SH-SY5Y (cell line): ENCODE measurements around the gene ADAMTS8.

Source experiments
- GATA2 ChIP-seq: IDR thresholded peaks from 2 replicates; pipeline ENCODE4 v1.6.1; 2011; ENCODE audit warnings: mild to moderate bottlenecking, low read depth, low read length
- GATA3 ChIP-seq: IDR thresholded peaks from 2 replicates; pipeline ENCODE4 v1.6.1; 2011; ENCODE audit warnings: low read depth, mild to moderate bottlenecking, low read length, moderate library complexity

ADAMTS8 gene

DNA sequence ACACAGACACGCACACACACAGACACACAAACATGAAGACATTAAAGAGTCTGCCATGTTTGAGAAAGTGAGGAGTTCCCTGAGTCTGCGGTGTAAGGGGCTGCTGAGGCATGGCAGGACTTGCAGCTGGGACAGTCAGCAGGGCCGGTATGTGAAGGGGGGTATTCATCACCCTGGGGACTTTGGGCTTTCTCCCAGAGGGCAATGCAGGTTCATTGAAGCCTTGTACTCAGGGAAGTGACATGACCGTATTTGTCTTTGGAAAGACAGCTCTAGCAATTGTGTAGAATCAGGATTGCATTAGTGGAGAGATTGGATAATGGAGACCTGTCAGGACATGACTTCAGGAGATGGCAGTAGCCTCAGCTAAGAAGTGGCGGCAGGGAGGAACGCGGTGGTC, 9.4 kb upstream of the ADAMTS8 start:
- TF ChIP-seq GATA2: no peak
- no peak for TF ChIP-seq GATA3

DNA sequence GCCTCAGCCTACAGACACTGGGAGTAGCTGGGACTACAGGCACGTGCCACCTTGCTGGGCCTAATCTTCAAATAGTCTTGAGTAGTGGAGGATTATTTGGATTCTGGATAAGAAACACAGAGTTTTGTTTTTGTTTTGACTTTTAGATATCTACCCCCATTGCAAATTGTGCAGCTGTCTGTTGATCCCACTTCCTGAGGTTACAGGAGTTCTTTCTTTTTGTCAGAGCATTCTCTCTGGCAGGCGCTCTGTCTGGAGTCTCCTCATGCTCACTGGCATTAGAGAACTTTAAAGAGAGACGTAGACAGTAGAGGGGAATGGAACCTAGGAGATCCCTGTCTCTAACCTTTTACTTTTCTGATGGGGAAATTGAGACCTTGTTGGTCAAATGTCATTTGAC, 7.8 kb upstream of the ADAMTS8 start:
- TF ChIP-seq GATA2 (no peak), GATA3 (no peak)

DNA sequence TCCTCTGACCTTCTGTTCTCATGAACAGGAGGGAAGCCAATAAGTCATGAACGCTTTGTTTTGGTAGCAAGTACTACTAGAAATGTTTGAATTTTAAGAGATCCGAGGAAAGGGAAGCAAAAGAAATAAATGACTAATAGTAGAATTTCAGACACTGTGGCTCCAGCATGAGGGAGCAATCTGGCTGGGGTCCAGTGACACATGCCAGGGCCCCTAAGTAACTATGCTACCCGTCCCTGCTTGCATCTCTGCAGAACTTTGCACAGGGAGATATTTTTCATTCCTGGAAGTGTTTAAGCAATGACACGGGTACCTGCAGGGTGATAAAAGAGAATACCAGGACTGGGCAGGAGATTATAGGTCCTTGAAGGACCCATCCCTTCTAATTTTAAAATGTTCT, 7.3 kb upstream of the ADAMTS8 start:
- TF ChIP-seq GATA2 (no peak), GATA3 (no peak)

DNA sequence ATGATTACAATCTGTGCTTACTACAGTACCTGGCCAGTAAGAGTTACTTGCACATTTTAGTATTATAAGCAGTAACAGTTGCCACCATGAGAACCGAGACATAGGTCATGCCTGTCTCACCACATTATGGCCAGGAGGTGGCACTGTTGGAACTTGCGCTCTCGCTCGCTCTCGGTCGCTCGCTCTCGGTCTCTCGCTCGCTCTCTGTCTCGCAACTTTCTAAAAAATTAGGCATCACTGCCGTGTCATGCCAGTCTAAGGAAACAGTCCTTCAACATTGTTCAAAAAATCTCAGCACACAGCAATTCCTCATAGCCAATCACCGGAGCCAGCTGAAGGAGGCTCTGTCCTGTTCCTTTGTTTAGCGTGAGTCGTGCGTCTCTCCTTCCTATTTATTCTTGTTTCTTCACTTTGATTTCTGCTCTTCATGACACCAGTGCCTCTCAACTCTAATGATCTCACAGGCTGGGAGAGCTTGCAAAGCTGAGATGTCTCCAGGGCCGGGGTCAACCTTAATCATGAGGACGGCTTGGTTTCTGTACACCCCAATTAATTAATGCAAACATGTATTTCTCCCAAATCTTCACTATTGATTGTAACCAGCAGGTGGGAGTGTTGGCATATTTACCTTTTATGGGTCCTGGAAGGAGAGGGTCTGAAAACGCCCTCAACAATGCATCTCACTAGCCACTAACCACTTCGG, 6.3 kb upstream of the ADAMTS8 start:
- TF ChIP-seq GATA2: no peak
- TF ChIP-seq GATA3: no peak

DNA sequence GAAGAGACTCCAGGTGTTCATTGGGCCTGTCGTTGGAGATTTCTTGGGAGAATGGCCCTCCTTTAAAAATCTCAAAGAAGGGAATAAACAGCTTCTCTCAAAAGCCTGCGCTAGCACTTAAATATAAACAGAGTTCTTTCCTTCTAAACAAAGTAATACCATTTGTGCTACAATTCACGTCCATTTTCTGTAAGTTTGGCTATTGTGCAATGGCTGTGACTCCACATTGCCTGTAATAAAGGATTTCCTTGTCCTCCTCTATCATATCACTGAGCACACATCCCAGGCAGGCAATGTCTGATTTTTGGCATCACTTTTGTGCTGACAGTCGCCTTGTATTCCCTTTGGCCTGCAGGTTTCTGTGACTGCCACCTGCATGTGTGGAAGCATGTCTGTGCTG, 4.9 kb upstream of the ADAMTS8 start:
- TF ChIP-seq GATA3 (no peak), GATA2 (no peak)

DNA sequence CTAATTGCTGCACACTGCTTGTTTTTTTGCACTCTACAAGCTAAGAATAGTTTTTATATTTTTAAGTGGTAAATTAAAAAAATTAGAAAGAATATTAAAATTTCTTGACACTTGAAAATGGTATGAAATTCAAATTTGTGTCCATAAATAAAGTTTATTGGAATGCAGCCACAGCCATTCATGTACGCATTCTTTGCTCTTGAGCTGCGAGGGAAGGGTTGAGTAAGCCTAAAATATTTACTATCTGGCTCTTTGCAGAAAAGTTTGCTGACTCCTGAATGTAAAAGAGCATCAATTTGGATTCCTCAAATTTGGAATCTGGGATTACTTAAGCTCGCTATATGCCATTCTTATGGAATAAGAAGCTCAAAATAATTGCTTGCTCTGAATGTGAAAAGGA, 3.4 kb upstream of the ADAMTS8 start:
- TF ChIP-seq GATA2 (no peak), GATA3 (no peak)

DNA sequence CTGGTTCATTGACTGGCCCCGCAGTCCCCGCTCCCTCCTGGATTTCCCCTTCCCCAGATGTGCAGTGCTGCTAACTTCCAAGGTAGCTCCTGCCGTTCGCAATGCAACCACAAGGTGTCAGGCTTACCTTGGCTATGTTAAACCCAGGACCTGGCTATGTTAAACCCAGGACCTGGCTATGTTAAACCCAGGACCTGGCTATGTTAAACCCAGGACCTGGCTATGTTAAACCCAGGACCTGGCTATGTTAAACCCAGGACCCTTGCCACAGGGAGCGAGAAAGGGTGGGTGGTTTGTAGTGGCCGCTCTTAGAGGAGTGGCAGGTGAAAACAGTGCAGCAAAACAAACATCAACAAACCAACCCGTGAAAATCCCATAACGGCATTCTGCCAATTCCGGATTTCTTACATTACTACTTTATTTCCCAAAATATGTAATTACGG, 2.9 kb upstream of the ADAMTS8 start:
- TF ChIP-seq GATA2 (no peak), GATA3 (no peak)

DNA sequence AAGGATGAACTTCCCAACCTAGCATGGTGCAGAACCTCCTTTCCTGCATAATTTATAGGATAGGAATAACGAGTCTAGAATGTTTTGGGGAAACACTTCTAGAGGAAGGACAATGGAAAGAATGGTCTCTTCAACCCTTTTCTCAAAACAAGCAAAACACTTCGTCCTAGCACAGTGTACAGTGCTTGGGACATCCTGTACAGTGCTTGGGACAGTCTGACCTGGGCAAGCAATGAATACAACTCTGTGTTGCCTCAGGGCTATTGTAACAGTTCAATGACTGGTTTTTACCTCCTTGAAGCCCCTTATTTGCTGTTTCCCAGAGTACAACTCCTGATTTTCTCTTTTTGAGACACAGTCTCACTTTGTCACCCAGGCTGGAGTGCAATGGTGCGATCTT, 1.6 kb upstream of the ADAMTS8 start:
- TF ChIP-seq GATA2: no peak
- TF ChIP-seq GATA3: no peak

DNA sequence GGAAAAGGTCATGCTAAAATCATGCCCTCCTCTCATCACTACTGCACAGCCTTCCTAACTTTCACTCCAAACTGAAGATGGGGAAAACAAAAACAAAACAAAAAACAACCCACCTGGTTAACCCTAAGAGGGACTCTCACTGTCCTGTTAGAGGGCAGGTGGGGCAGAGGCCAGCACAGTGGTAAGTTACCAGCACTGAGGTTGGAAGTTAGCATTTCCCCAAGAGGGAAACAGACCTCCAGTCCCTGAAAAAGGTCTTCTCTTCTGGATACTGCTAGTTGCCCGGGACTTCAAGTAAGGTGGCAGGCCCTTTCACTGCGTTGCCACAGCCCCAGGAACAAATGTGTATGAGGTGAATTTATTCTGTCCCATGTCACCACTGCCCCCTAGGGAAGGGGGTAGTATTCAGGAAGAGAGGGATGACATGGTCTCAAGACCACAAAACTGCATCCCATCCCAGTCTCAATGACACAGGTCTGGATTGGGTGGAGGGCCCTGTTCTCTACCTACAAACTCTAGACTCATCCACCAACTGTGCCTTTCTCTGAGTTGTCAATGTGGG, 792 bp upstream of the ADAMTS8 start:
- TF ChIP-seq GATA2 (no peak), GATA3 (no peak)

DNA sequence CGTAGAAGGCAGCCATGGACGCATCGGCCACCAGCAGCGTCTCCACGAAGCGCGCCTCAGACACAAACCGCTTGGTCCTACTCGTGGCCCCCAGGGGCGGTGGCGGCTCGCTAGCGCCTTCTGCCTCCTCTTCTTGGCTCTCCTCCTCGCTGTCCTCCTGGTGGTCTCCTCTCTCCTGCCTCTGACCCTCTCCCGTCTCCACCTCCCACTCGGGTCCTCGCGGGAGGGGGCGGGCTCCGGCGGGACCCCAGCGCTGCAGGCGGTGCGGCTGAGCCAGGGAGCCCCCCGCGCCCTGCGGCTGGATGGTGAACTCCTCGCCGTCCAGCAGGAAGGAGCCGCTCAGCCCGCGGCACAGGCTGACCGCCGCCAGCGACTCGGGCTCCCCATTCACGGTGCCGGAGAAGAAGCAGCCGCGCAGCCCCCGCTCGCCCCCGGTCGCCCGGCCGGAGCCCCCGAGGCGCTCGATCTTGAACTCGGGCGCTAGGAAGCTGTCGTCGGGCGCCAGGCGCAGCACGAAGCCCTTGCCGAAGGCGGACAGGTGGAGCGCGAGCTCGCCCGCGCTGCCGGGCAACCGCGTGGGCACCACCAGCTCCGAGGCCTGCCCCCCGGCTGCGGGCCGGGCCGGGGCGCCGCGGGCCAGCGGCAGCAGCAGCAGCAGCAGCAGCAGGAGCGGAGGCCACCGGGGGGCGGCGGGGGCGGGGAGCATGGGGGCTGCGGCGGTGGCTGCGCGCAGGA, 661 bp downstream of the ADAMTS8 start:
- TF ChIP-seq GATA2 (no peak), GATA3 (no peak)

DNA sequence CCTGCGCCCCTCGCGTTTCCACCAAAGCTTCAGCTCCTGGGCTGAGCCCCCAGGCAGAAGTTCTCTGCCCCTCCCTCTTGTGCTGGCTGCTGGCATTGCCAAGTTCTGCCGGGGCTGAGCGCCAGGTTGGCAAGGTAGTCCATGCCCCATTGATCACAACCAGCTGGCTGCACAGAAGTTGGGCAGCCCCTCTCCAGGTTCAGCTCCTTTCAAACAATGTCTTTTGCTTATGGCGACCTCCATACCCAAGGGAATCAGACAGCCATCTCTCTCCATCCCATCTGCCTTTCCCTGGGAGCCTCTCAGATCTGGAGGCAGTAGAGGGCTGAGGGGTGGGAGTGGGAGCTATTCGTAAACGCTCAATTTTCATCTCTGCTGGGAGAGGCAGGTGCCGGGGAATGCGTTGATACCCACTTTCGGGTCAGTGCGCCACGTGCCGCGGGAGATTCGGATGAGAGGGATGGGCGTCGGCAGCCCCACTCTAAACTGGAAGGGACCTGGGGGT, 1.5 kb downstream of the ADAMTS8 start:
- TF ChIP-seq GATA3 (no peak), GATA2 (no peak)

DNA sequence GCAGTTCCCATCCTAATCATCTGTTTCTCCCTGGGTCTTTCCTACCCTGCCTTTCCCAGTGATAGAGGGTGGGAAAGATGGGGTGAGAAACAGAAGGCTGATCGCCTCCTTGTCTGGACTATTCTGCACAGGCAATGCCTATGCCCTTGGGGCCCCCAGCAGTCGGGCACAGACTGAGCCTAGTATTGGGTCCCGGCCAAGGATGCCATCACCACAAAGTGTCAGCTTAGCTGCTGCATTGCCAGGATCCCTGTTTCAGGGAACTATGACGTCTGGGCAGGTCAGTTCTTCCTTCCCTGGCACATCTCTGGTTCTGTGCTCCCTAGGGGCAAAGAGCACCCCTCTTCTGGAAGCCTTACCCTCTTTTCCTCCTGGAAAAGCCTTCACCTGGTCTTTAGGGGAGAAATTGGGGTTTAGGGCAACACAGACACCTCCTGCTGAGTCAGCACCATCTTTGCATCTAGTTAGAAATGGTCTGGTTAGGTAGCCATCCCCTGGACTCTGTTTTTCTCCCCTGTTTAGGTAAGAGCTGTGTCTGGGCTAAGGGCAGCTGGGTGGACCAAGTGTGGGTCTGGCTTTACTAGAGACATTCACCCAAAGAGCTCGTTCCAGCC, 2.1 kb downstream of the ADAMTS8 start:
- TF ChIP-seq GATA2 (no peak), GATA3 (no peak)

DNA sequence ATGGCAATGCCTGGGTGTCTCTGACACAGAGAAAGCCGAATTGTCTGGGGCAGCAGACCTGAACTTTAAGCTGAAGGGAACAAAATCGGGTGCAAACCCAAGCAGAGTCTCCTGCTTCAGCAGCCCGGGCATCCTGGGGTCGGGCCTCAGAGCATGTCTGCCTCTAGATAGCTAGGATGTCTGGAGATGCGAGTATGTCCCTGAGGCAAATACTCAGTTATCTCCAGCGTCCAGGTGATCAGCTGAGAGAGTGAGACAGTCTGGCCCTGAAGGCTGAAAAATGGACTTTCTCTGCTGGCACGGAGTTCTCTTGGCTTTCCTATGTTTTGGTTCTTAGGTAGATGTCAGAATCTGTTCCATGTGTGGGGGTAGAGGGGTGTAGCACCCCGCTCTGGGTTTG, 3.3 kb downstream of the ADAMTS8 start:
- TF ChIP-seq GATA3 (no peak), GATA2 (no peak)

DNA sequence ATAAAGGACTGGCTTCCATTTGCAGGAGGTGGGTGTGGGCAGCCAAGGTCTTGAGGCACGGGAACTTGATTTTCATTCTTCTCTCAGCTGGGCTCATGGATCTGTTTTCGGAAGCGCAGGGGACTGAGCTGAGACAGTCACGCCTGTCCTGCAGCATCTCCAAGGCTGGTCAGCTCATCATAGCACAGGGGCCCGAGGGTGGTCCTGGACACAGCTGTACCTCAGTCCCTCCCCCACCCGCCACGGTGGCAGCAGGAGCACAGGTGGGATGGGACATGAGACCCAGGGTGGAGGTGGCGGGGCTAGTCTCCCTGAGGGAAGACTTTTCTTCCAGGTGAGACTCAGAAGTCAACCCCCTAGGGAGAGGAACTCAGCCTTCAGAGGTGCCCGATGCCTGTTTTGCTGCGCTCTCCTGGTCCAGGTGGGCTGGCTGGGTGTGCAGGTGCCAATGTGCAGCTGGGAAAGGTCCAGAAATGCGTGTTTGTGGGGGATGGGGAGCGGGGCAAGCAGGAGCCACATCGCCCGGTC, 3.7 kb downstream of the ADAMTS8 start:
- no peak for TF ChIP-seq GATA3
- TF ChIP-seq GATA2: no peak

DNA sequence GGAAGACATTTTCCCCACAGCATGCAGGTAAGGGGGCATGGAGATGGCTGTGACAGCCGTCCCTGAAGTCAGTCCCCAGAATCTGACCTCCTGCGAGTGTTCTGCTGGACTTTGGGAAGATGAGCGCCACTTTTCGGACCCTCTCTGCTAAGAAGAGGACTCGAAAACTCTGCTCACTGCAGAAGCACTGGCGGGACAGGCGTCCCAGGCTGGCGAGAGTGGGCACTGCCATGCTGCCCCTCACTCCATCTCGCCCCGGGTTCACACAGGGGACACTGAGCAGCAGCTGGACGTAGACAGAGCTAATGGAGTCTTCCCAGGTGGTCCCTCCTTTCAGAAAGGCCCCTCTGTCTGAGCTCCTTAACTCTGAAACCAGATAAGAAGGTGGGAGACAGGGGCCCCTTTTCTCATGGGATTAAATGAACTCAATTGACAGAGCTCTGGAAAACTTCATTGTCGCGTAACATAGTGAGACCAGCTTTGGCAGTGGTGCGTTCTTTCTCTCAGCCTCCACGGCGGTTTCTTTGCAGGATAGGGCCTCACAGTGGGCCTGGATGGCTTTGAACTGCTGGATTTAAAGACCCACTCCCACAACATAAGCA, 4.8 kb downstream of the ADAMTS8 start:
- TF ChIP-seq GATA3 (no peak), GATA2 (no peak)
